ENCODE results near the gene ORAI3.

The ORAI3 gene

DNA sequence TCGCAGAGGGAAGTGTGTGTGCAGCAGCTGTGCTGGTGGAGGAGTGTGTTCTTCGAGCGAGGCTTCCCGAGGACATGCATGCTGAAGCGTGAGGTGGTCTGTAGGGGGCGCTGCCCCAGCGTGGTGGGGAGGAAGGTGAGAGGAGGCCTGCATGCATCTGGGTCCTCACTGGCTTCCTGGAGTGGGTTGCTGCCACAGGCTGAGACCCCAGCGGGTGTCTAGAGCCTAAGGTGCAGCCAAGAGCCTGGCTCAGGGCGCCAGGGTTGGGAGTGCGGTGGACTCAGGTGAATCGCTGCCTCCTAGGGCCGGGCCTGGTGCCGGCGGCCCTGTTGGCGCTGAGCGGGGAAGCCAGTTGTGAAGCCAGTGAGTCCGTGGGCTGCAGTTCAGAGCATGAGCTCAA is 28.6 kb downstream of the ORAI3 start:
- Histone ChIP-seq H4K91ac (ENCODE audit: low read depth, low read length) (no peak overlapping the region), H3K18ac (ENCODE audit: low read length) (no peak overlapping the region), H4K8ac (ENCODE audit: low read depth, low read length) (no peak overlapping the region), H2AK5ac (ENCODE audit: low read length) (no peak overlapping the region), H3K4me3 (ENCODE audit: low read depth, low read length) (no peak overlapping the region), H3K79me1 (ENCODE audit: low read length) (no peaks in the 10 kb centered on the region), H3K14ac (ENCODE audit: low read length) (no peak overlapping the region), H3K9ac (ENCODE audit: low read length) (no peak overlapping the region), H2BK5ac (ENCODE audit: low read depth, low read length, poor library complexity) (no peak overlapping the region), H3K79me2 (ENCODE audit: control insufficient read depth, insufficient read depth, low read length, poor library complexity) (no peaks in the 10 kb centered on the region), H2BK12ac (ENCODE audit: low read length) (no peak overlapping the region), H2AFZ (ENCODE audit: insufficient read depth, low read length, poor library complexity) (no peak overlapping the region), H3K9me3 (ENCODE audit: insufficient read depth, low read depth, low read length) (peaks cover 2% of the 10 kb centered on the region), H3K27me3 (ENCODE audit: insufficient read depth, low read length) (no peaks in the 10 kb centered on the region), H4K12ac (ENCODE audit: low read depth, low read length) (no peak overlapping the region), H3K4me1 (ENCODE audit: control insufficient read depth in 1 of 2, insufficient read depth in 2 of 2, low read length in 2 of 2) (no peaks in the 10 kb centered on the region), H2BK120ac (ENCODE audit: insufficient read depth, low read length, poor library complexity) (no peak overlapping the region), H3K4me2 (ENCODE audit: low read length) (no peak overlapping the region), H3K27ac (ENCODE audit: low read depth, low read length) (no peak overlapping the region), H3K36me3 (ENCODE audit: control insufficient read depth in 1 of 2, insufficient read depth in 2 of 2, low read length in 2 of 2) (peaks cover 83 to 86% of the 10 kb centered on the region in 2 experiments), H3K23ac (ENCODE audit: low read length) (no peak overlapping the region), H3K4ac (ENCODE audit: low read depth, low read length) (no peak overlapping the region)
- WGBS (ENCODE audit: extremely low coverage, insufficient coverage, insufficient read length), result no CpG with 5 or more reads among the region's 17 CpGs
- DNase-seq, result no peak

DNA sequence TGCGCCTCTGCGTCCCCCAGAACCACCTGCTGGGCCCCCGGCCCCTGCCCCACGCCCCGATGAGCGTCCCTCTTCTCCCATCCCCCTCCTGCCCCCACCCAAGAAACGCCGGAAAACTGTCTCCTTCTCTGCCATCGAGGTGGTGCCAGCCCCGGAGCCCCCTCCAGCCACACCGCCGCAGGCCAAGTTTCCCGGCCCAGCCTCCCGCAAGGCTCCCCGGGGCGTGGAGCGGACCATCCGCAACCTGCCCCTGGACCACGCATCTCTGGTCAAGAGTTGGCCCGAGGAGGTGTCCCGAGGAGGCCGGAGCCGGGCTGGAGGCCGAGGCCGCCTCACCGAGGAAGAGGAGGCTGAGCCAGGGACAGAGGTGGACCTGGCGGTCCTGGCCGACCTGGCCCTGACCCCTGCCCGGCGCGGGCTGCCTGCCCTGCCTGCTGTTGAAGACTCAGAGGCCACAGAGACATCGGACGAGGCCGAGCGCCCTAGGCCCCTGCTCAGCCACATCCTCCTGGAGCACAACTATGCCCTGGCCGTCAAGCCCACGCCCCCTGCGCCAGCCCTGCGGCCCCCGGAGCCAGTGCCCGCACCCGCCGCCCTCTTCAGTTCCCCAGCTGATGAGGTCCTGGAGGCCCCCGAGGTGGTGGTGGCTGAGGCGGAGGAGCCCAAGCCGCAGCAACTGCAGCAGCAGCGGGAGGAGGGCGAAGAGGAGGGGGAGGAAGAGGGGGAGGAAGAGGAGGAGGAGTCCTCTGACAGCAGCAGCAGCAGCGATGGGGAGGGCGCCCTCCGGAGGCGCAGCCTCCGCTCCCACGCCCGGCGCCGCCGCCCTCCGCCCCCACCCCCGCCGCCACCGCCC is 30.5 kb downstream of the ORAI3 start:
- H3K9ac ChIP-seq (ENCODE audit: low read length), result no peak overlapping the region
- H3K4me2 ChIP-seq (ENCODE audit: low read length), result no peak overlapping the region
- H2BK12ac ChIP-seq (ENCODE audit: low read length), result no peak overlapping the region
- no peak overlapping the region for H2BK120ac ChIP-seq (ENCODE audit: insufficient read depth, low read length, poor library complexity)
- no peak overlapping the region for H4K12ac ChIP-seq (ENCODE audit: low read depth, low read length)
- no peaks in the 10 kb centered on the region for H3K4me1 ChIP-seq (ENCODE audit: control insufficient read depth in 1 of 2, insufficient read depth in 2 of 2, low read length in 2 of 2)
- no peak overlapping the region for H3K18ac ChIP-seq (ENCODE audit: low read length)
- H2AK5ac ChIP-seq (ENCODE audit: low read length), result no peak overlapping the region
- H3K27me3 ChIP-seq (ENCODE audit: insufficient read depth, low read length), result no peaks in the 10 kb centered on the region
- no CpG with 5 or more reads among the region's 62 CpGs for WGBS (ENCODE audit: extremely low coverage, insufficient coverage, insufficient read length)
- H3K36me3 ChIP-seq (ENCODE audit: control insufficient read depth in 1 of 2, insufficient read depth in 2 of 2, low read length in 2 of 2), result peaks cover 85 to 87% of the 10 kb centered on the region in 2 experiments
- H3K9me3 ChIP-seq (ENCODE audit: insufficient read depth, low read depth, low read length), result peaks cover 3% of the 10 kb centered on the region
- no peak for DNase-seq
- H4K8ac ChIP-seq (ENCODE audit: low read depth, low read length), result no peak overlapping the region
- no peak overlapping the region for H4K91ac ChIP-seq (ENCODE audit: low read depth, low read length)
- no peaks in the 10 kb centered on the region for H3K79me2 ChIP-seq (ENCODE audit: control insufficient read depth, insufficient read depth, low read length, poor library complexity)
- no peak overlapping the region for H3K23ac ChIP-seq (ENCODE audit: low read length)
- H3K4me3 ChIP-seq (ENCODE audit: low read depth, low read length), result no peak overlapping the region
- no peak overlapping the region for H2BK5ac ChIP-seq (ENCODE audit: low read depth, low read length, poor library complexity)
- H3K27ac ChIP-seq (ENCODE audit: low read depth, low read length), result no peak overlapping the region
- no peak overlapping the region for H3K4ac ChIP-seq (ENCODE audit: low read depth, low read length)
- no peak overlapping the region for H2AFZ ChIP-seq (ENCODE audit: insufficient read depth, low read length, poor library complexity)
- no peak overlapping the region for H3K14ac ChIP-seq (ENCODE audit: low read length)
- H3K79me1 ChIP-seq (ENCODE audit: low read length), result no peaks in the 10 kb centered on the region

DNA sequence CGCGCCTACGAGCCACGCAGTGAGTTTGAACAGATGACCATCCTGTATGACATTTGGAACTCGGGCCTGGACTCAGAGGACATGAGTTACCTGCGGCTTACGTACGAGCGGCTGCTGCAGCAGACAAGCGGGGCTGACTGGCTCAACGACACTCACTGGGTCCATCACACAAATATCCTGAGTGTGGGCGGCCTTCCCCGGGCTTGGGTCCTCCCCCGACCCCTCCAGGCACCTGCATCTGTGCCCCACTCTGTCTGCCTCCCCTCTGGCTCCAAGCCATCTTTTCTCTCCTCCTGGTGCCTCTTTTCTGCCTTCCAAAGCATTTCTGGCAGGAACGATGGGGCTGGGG is 31.1 kb downstream of the ORAI3 start:
- Histone ChIP-seq H3K4me2 (ENCODE audit: low read length) (no peak overlapping the region), H4K91ac (ENCODE audit: low read depth, low read length) (no peak overlapping the region), H3K4me1 (ENCODE audit: control insufficient read depth in 1 of 2, insufficient read depth in 2 of 2, low read length in 2 of 2) (no peaks in the 10 kb centered on the region), H3K4ac (ENCODE audit: low read depth, low read length) (no peak overlapping the region), H3K9ac (ENCODE audit: low read length) (no peak overlapping the region), H3K27me3 (ENCODE audit: insufficient read depth, low read length) (no peaks in the 10 kb centered on the region), H2AFZ (ENCODE audit: insufficient read depth, low read length, poor library complexity) (no peak overlapping the region), H3K14ac (ENCODE audit: low read length) (no peak overlapping the region), H3K9me3 (ENCODE audit: insufficient read depth, low read depth, low read length) (peaks cover 3% of the 10 kb centered on the region), H3K79me2 (ENCODE audit: control insufficient read depth, insufficient read depth, low read length, poor library complexity) (no peaks in the 10 kb centered on the region), H4K12ac (ENCODE audit: low read depth, low read length) (no peak overlapping the region), H3K18ac (ENCODE audit: low read length) (no peak overlapping the region), H3K4me3 (ENCODE audit: low read depth, low read length) (no peak overlapping the region), H2BK120ac (ENCODE audit: insufficient read depth, low read length, poor library complexity) (no peak overlapping the region), H3K27ac (ENCODE audit: low read depth, low read length) (no peak overlapping the region), H3K36me3 (ENCODE audit: control insufficient read depth in 1 of 2, insufficient read depth in 2 of 2, low read length in 2 of 2) (peaks cover 84 to 85% of the 10 kb centered on the region in 2 experiments), H2BK5ac (ENCODE audit: low read depth, low read length, poor library complexity) (no peak overlapping the region), H2AK5ac (ENCODE audit: low read length) (no peak overlapping the region), H4K8ac (ENCODE audit: low read depth, low read length) (no peak overlapping the region), H3K23ac (ENCODE audit: low read length) (no peak overlapping the region), H2BK12ac (ENCODE audit: low read length) (no peak overlapping the region), H3K79me1 (ENCODE audit: low read length) (no peaks in the 10 kb centered on the region)
- DNase-seq, result no peak
- WGBS (ENCODE audit: extremely low coverage, insufficient coverage, insufficient read length), result no CpG with 5 or more reads among the region's 15 CpGs

DNA sequence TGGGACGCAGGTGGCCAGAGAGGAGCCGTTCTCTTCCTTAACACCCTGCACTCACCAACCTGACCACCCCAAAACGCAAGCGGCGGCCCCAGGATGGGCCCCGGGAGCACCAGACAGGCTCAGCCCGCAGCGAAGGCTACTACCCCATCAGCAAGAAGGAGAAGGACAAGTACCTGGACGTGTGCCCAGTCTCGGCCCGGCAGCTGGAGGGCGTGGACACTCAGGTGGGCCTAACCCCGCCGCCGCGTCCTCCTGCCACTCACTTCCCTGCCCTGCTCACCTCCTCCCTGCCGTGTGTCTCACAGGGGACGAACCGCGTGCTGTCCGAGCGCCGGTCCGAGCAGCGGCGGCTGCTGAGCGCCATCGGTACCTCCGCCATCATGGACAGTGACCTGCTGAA is 31.6 kb downstream of the ORAI3 start:
- Histone ChIP-seq H3K79me2 (ENCODE audit: control insufficient read depth, insufficient read depth, low read length, poor library complexity) (no peaks in the 10 kb centered on the region), H3K79me1 (ENCODE audit: low read length) (no peaks in the 10 kb centered on the region), H2AK5ac (ENCODE audit: low read length) (no peak overlapping the region), H3K18ac (ENCODE audit: low read length) (no peak overlapping the region), H2BK120ac (ENCODE audit: insufficient read depth, low read length, poor library complexity) (no peak overlapping the region), H4K12ac (ENCODE audit: low read depth, low read length) (no peak overlapping the region), H2BK5ac (ENCODE audit: low read depth, low read length, poor library complexity) (no peak overlapping the region), H3K27ac (ENCODE audit: low read depth, low read length) (no peak overlapping the region), H3K9me3 (ENCODE audit: insufficient read depth, low read depth, low read length) (peaks cover 3% of the 10 kb centered on the region), H3K4me1 (ENCODE audit: control insufficient read depth in 1 of 2, insufficient read depth in 2 of 2, low read length in 2 of 2) (no peaks in the 10 kb centered on the region), H3K9ac (ENCODE audit: low read length) (no peak overlapping the region), H3K23ac (ENCODE audit: low read length) (no peak overlapping the region), H2AFZ (ENCODE audit: insufficient read depth, low read length, poor library complexity) (no peak overlapping the region), H3K27me3 (ENCODE audit: insufficient read depth, low read length) (no peaks in the 10 kb centered on the region), H3K4ac (ENCODE audit: low read depth, low read length) (no peak overlapping the region), H4K91ac (ENCODE audit: low read depth, low read length) (no peak overlapping the region), H3K4me3 (ENCODE audit: low read depth, low read length) (no peak overlapping the region), H3K4me2 (ENCODE audit: low read length) (no peak overlapping the region), H3K36me3 (ENCODE audit: control insufficient read depth in 1 of 2, insufficient read depth in 2 of 2, low read length in 2 of 2) (peaks cover 80 to 82% of the 10 kb centered on the region in 2 experiments), H4K8ac (ENCODE audit: low read depth, low read length) (no peak overlapping the region), H2BK12ac (ENCODE audit: low read length) (no peak overlapping the region), H3K14ac (ENCODE audit: low read length) (no peak overlapping the region)
- WGBS (ENCODE audit: extremely low coverage, insufficient coverage, insufficient read length), result no CpG with 5 or more reads among the region's 29 CpGs
- no peak for DNase-seq

Data from trophoblast cell (in vitro differentiated cells and primary cell).